HG03025 (cell line): ENCODE measurements around the gene SRP54.
A peak's percentile ranks its signal among the peaks of the same experiment; 100 is the strongest.
"Not testable (repeated sequence)": the region's sequence is repeated elsewhere in the genome, so short reads cannot be mapped to it uniquely, and the experiment has no call there.

Source experiments
- ATAC-seq: cut with Tn5 transposase; IDR thresholded peaks from one replicate; pipeline ENCODE4 v1.9.1; 2021; ENCODE audit warnings: mild to moderate bottlenecking, moderate library complexity; ENCODE audit not compliant: unreplicated experiment, low FRiP score

SRP54 gene

GRCh38 chr14:34982421-34983147 is at the start of gene SRP54:
TSS of gene SRP54 (plus strand) at chr14:34982992. CDS start at chr14:34996710, 13,718 bp downstream.
- peak; percentile 78 for ATAC-seq

GRCh38 chr14:34933301-34933700 is 49.5 kb upstream of the SRP54 start:
- no peak for ATAC-seq

DNA sequence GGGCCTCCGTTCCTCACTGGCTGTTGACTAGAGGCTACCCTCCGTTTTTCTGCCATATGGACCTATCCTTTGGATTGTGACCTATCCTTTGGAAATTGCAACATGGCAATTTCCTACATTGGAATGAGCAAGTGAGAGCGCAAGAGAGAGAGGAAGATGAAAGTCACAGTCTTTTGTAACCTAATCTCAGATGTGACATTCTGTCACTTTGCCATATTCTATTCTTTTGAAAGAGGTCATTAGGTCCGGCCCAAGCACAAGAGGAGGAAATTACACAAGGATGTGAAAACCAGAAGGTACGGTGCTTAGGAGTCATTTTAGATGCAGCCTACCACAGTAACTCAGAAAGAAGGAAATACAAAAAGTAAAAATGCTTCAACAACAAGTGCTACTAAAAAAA is 47.3 kb upstream of the SRP54 start:
- ATAC-seq = no peak

DNA sequence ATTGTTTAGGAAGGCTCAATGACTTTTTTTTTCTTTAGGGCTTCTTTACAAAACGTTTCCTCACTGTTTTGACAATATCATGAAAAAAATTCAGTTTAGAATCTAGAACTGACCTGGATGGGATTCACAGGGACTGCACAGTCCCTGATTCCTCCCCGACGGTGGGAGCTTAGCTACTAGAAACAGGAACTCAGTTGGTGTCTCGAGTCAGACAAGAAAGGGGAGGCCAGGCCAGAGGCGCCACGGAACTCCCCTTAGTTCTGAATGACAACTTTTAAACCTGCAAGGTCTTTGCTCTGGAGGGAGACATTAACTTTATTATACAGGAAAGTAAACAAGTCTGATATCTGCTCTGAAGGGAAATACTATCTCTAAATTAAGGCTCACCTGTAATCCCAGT is 45.4 kb upstream of the SRP54 start:
- ATAC-seq = no peak

GRCh38 chr14:34937876-34938275 is 44.9 kb upstream of the SRP54 start:
- no peak for ATAC-seq

DNA sequence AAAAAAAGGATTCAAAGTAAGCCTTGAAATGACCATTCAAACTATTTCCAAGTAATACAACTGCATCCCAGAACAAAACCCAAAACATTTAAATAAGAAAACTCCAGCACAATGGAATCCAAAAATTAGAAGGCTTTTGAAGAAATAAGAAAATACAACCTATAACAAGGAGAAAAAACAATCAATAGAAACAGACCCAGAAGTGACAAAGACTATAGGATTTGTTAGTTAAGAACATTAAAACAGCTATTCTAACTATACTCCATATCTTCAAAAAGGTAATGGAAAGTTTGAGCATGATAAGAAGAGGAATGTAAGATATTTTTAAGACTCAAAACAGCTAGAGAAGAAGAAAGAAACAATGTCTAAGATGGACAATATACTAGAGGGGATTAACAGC is 39.3 kb upstream of the SRP54 start:
- no peak for ATAC-seq

- no peak for ATAC-seq
Measured at GRCh38 chr14:34944744-34945143, 38.0 kb upstream of the SRP54 start.

- no peak for ATAC-seq
Measured at GRCh38 chr14:34946699-34947098, 36.1 kb upstream of the SRP54 start.

- no peak for ATAC-seq
Measured at GRCh38 chr14:34951286-34951685, 31.5 kb upstream of the SRP54 start.

DNA sequence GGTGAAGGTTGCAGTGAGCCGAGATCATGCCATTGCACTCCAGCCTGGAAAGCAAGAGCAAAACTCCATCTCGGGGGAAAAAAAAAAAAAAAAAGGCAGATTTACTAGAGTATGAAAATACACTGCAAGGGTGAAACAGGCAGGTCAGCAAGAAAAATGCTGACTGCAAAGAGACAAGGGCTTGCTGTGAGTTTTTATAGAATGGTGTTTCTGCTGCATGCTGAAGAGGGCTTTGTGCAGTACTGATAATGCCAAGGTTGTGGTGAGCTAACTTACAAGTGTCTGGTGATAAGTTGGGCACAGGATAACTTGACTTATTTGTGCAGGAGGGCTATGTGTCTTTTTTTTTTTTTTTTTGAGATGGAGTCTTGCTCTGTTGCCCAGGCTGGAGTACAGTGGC is 25.9 kb upstream of the SRP54 start:
- ATAC-seq = no peak

- no peak for ATAC-seq
Measured at GRCh38 chr14:34957771-34958286, 25.0 kb upstream of the SRP54 start.

DNA sequence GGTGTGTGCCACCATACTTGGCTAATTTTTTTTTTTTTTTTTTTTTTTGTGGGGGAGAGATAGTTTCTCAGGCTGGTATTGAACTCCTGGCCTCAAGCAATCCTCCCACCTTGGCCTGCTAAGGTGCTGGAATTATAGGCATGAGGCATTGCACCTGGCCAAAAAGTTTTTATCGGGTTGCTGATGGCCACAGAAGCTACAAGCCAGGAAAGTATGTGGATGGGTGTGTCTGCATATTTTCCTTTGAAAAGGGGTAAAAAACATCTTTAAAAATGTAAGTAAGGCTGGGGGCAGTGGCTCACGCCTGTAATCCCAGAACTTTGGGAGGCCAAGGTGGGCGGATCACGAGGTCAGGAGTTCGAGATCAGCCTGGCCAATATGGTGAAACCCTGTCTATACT is 20.7 kb upstream of the SRP54 start:
- ATAC-seq = not testable (repeated sequence)

DNA sequence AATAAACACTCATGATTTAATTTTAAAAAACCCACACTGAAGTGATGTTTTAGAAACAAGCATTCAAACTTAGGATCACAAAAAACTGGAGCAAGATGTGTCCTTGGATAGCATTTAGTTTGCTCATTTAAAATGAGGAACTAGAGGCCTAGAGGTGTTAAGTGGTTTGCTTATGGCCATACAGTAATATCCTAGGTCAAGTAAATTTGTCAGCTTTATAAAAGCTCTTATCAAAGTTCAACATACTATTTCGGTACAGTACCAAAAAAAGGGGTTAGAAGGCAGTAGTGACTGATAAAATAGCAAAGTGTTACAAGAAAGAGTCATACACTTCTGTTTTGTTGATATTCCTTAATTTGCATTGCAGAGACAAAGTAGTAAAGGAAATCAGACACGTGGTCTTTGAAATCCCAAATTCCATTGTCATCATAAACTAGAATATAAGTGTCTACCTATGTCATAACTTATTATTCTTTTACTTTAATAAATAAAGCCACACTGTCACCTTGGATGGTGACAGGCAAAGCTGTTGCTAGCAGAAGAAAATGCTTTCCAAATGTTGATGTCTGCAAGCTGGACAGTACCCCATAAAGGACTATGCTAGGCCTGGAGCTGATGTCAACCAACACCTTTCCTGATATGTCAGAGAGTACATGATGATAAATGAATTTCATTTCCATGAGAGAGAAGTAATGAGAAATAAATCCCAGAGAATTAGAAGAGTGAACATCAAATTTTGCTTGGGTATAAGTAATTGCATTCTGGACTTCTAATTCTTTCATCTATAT is 17.6 kb upstream of the SRP54 start:
- no peak for ATAC-seq

DNA sequence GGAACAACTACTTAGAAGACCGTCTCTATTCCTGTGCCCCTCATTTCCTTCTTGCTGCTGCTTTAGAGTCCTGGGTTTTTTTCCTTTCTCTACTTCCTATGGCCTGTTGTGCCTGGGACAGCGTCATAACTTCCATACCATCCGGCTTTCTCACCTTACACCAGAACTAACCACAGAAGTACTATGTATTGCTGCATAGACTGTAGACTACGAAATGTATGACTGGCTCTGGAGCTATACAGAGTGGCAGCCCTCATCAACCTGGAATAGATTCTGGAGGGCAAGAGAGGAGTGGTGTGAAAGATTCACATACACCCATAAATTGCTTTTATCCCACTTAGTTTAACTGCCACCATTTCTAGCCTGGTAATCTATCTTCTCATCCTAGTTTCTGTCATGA is 16.9 kb upstream of the SRP54 start:
- no peak for ATAC-seq

GRCh38 chr14:34966413-34966812 is 16.4 kb upstream of the SRP54 start:
- no peak for ATAC-seq

GRCh38 chr14:34970665-34971064 is 12.1 kb upstream of the SRP54 start:
- ATAC-seq = no peak

- ATAC-seq = no peak
Measured at GRCh38 chr14:34971381-34971780, 11.4 kb upstream of the SRP54 start.

GRCh38 chr14:34971801-34972200 is 11.0 kb upstream of the SRP54 start:
- ATAC-seq = no peak

DNA sequence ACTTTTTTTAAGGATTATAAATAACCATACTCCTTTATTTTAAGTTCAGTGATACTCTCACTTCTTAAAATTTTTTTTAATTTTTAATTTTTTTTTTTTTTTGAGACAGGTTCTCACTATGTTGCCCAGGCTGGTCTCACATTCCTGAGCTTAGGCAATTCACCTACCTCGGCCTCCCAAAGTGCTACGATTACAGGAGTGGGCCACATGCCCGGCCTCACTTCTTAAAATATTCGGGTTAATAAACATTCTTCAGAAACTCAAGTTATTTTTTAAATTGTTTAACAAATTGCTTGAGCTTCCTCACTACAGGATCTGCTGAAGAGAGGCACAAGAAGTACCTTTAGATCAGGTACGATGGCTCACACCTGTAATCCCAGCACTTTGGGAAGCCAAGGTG is 4.3 kb upstream of the SRP54 start:
- ATAC-seq = no peak

GRCh38 chr14:34980337-34980900 is 2.4 kb upstream of the SRP54 start:
- no peak for ATAC-seq

- ATAC-seq = peak; percentile 10
Measured at GRCh38 chr14:34981743-34982420, 910 bp upstream of the SRP54 start.
